GM03348 (cell line): ENCODE data around the gene FITM1.

Experiments
- DNase-seq: peaks from one replicate; pipeline ENCODE4 v3.0.0; 2012; ENCODE audit warnings: low spot score

The FITM1 gene

DNA sequence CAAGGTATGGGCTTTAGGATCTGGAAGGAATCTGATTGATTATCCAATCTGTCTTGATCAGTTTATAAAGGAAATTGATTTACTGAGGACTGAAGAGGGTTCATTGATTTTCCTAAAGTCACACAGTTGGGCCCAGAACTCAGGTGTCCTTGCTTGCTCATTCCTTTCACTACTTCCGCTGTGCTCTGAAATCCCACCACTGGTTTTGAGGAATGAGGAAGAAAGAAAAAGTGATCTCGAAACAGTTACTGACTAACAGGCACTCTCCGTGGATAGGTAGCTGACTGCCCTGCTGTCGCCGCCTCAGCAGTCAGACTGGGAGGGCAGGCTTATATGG lies at the start of gene FITM1:
FITM1 (plus strand) TSS at position 280 of the 337 bp plus-strand sequence. CDS start 905 bp downstream, outside the sequence.
- DNase-seq, result no peak

DNA sequence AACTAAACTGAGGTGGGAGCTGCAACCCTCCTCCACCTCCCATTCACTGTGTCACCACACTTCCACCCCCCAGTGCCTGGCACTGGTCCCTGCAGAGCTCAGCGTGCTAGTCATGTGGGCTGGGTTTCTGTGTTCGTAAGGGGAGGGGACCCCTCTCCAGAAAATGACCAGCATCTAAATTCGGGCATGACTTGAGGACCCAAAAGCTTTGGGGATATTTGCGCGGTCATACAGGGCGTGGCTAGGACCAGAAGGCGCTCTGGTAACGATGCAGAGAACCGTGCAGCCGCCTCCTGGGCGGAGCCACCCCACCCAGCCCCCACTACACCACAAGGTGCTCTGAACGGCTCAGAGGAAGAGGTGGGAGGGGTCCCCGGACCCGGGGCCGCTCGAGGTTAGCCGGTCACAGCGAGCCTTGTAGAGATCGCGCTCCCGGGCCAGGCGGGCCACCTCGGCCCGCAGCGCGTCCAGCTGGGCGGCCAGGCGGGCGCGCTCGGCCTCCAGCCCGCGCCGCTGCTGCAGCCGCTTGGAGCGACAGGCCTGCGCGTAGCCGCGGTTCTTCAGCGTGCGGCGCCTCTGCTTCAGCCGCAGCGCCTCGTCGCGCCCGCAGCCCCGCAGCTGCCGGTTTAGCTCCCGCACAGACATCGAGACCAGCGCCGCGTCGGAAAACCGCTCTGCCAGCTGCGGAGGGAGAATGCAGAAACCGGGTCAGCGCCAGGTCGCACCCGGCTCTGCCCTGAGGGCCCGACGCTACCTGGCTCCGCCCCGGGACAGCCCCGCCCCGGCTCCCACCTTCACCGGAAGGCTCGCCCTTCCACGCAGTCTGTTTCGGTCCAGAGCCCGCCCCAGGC lies 49.3 kb upstream of the FITM1 start:
- DNase-seq, result peak; percentile 69

- no peak for DNase-seq
Observed at GRCh38 chr14:24081739-24082211, 48.7 kb upstream of the FITM1 start.

DNA sequence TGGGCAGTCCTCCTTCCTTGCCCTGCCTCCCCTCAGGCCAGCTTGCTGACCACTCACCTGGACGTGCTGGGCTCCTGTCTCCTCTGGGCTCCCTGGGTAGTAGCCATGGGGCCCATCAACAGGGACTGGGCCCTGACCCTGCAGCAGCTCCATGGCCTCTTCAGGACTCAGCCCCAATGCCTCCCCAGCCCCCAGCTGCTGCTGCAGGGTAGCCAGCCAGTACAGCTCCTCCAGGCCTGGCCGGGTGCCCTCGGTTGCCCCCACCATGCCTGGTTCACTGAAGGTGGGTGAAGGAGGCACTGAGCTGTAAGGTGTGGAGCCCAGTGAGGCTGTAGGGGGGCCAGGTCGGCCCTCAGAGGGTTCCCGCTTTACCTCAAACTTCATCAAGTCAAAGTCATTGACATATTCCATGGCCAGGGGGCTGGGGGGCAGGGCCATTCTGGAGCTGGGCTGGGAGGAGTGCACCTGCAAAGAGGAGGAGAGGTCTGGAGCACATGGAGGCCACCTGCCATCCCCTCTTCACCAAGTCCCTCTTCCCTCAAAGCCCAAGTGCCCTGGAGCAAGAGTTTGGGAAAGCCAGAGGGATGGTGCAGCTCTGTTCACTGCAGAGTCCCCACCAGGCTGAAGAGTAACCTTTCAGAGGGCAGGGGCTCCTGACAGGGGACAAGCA lies 47.9 kb upstream of the FITM1 start:
- no peak for DNase-seq

DNA sequence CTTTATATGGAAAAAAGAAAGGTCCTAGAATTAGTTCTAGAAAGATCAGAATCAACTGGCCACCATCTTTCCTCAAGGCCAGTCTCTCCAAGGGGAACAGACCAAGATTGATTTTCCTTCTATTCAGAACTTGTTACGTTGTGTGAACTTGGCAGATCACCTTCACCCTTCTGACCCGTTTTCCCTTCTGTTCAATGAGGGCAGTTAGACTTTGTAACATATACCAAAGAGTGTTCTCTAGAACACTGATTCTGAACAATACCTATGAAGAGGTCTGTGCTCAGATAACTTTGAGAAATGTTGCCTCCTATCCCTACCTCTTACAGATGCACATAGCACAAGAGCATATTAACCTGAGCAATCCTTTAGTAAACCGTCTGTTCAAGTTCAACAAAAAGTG lies 47.0 kb upstream of the FITM1 start:
- no peak for DNase-seq

DNA sequence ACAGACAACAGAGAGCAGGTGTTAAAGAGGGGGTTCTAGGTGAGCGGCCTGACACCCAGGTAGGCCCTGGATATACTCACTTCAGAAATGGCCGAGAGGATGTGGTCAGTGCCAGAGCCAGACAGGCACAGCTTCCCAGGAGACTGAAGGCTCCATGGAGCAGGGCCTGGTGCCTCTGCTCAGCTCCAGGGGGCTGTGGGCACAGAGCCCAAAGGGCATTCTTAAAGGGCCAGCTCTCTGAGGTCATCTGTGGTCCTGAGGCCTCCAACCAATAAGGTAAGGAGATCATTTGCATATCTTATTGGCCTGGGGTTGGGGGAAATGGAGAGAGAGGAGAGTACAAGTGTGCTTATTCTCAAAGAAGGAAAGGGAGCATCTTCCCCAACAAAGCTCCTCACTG lies 46.0 kb upstream of the FITM1 start:
- no peak for DNase-seq

DNA sequence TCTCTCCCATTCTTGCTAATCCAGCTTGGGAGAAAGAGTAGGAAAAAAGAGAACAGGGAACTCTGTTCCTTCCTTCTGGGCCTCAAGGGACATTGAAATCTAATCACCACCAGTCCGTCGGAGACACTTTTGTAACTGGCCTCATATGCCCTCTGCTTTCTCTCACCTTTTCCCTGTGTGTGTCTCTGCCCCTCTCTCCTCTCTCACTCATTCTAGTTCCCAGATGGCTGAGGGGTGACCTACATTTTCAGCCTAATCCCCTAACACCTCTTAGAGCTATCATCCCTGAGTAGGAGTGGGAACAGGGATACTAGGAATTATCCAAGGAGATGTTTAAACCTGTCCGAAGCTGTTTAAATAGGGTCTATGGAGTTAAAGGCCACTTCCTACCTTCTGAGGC lies 45.2 kb upstream of the FITM1 start:
- no peak for DNase-seq

GRCh38 chr14:24086193-24086955 lies 44.1 kb upstream of the FITM1 start:
- no peak for DNase-seq

DNA sequence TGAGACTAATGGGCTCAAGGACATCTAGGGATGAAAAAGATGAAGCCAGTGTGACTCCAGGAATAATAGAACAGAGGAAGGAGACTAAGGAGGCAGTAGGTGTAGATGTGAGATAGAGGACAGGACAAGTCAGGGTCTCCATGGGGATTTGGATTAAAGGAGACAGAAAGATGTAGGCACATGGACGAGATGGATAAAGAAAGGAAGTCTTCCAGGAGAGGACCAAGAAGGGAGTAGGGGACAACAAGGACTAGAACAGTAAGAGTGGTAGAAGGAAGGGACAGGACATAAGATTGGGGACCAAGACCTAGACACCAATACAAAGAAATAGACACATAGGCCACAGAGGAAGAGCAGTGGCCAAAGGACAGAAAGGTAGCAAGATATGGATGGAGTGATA lies 43.5 kb upstream of the FITM1 start:
- no peak for DNase-seq

- DNase-seq, result no peak
Observed at GRCh38 chr14:24088095-24088494, 42.4 kb upstream of the FITM1 start.

- no peak for DNase-seq
Observed at GRCh38 chr14:24089890-24090289, 40.6 kb upstream of the FITM1 start.

- no peak for DNase-seq
Observed at GRCh38 chr14:24092110-24092504, 38.4 kb upstream of the FITM1 start.

- DNase-seq, result no peak
Observed at GRCh38 chr14:24092505-24093206, 37.8 kb upstream of the FITM1 start.

GRCh38 chr14:24093207-24093900 lies 37.1 kb upstream of the FITM1 start:
- DNase-seq, result no peak

GRCh38 chr14:24093901-24094840 lies 36.3 kb upstream of the FITM1 start, which contains the start of gene PCK2:
Gene PCK2, plus strand, starts transcription at chr14:24094311. Its CDS starts 95 bp downstream, at chr14:24094406.
- peak; percentile 100 for DNase-seq

- DNase-seq, result no peak
Observed at GRCh38 chr14:24094841-24095270, 35.6 kb upstream of the FITM1 start.

DNA sequence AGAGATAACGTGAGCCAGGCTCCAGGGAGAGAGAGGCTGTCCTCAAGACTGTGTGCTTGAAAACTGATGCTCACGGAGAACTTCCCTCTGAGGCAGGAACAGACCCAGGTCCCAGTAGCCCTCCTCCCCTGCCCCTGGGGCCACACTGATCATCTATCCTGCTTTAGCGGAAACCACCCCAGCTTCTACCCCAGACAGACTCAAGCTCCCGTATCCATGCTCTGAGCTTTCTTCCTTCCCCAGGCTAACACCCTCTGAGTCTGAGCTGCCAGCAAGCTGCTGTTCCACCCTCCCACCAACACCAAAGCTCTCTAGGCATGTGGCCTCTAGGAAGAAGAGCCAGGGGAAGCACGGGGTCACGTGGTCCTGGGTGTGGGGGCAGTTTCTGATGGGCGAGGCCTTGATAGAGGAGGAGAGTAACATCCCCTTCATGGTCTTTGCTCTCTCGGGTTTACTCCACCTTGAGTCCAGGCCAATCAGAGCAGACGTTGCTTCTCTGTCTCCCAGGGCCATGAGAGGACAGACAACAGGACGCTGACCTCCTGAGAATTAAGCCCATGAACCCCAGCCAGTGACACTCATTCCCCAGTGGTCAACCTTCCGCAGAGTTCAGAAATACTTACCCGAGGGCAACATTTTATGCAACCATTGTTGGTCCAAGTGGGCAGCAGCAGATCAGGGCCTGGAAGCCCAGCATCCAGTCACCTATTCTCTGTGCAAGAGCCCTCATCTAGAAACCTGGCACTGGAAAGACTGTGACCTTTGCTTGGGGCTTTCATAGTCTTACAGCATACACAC lies 35.0 kb upstream of the FITM1 start:
- DNase-seq, result peak; percentile 85

- DNase-seq, result no peak
Observed at GRCh38 chr14:24096545-24097181, 33.8 kb upstream of the FITM1 start.
